Adrenal gland (tissue), 12 donors: Measurements from ENCODE around the gene PPFIA2. TPM values are rescaled to one million over a fixed set of nuclear protein-coding genes. Genes with fewer than 3 reads are reported as not detected.

Source experiments
- DNase-seq, 7 donors: peaks; one replicate each; pipeline ENCODE4 v3.0.0-alpha.2; 2019 to 2020
- H3K27ac ChIP-seq, 5 donors: fragments of 200-600 bp; sonication (generic) in 4 of 5; 1 replicate in 3 of 5; 2 replicates in 2 of 5; pipeline versions ENCODE4 v1.5.1 to v1.8.0; 2016 to 2020; ENCODE audit warnings: mild to moderate bottlenecking in 1 of 5
- H3K27me3 ChIP-seq: fragments of 200-600 bp; 2 replicates; pipeline ENCODE4 v1.8.0; 2021
- H3K36me3 ChIP-seq, 2 donors: fragments of 200-600 bp; replicated peaks in 1 of 2; 1 replicate in 1 of 2; 2 replicates in 1 of 2; pipeline versions ENCODE4 v1.5.1 to v1.8.0; 2018 to 2022
- H3K4me1 ChIP-seq, 2 donors: fragments of 200-600 bp; replicated peaks in 1 of 2; 1 replicate in 1 of 2; 2 replicates in 1 of 2; pipeline versions ENCODE4 v1.5.1 to v1.8.0; 2018 to 2021
- H3K4me3 ChIP-seq, 4 donors: fragments of 200-600 bp; sonication (generic) in 3 of 4; one replicate each; pipeline ENCODE4 v1.5.1; 2016 to 2018
- H3K9me3 ChIP-seq, 3 donors: fragments of 200-600 bp; sonication (generic) in 1 of 3; replicated peaks in 1 of 3; 1 replicate in 2 of 3; 2 replicates in 1 of 3; pipeline versions ENCODE4 v1.5.1 to v1.8.0; 2016 to 2021
- POLR2A ChIP-seq, 2 donors: fragments of 450-650 bp; IDR thresholded peaks; one replicate each; pipeline ENCODE4 v1.6.1; 2017; ENCODE audit warnings: antibody characterized with exemption in 2 of 2, mild to moderate bottlenecking in 2 of 2, moderate library complexity in 1 of 2
- WGBS, 4 donors: extraction: QIAGEN DNeasy Blood & Tissue Kit in 2 of 4; methylation state at CpG; one replicate each; pipeline versions ENCODE4 v1.1.5 to v1.1.7; 2013 to 2017; 5-methylcytosine and 5-hydroxymethylcytosine counted together
- intact Hi-C, 2 donors: fragments of 100-400 bp; cut with DNase I; formaldehyde crosslinking; loops; one replicate each; pipeline versions ENCODE4 v1.14.1 to v1.15.0; 2022 to 2023
- polyA plus RNA-seq, 3 donors: library from polyadenylated mRNA; stranded (reverse); fragments of 200-250 nt in 2 of 3; fragments of 350-450 nt in 1 of 3; fragmentation: Illumina TruSeq in 1 of 3; extraction: RNeasy Lipid Tissue Mini Kit (QIAGEN cat#74804) in 1 of 3; gene quantifications; one replicate each; pipeline ENCODE4 v1.2.3, GENCODE V29; 2013 to 2014
- total RNA-seq, 9 donors: library from RNA; depleted of rRNA in 4 of 9; stranded (reverse); fragments of >200 nt in 4 of 9; fragments of 120-200 nt in 1 of 9; fragmentation: NEBNext Ultra II Directional in 1 of 9; extraction: Animal tissue kit (Norgen Biotek cat#: 25700) in 1 of 9; gene quantifications; one replicate each; pipeline versions ENCODE4 v1.1.0 to v1.2.4, GENCODE V29; 2013 to 2023
- TF ChIP-seq, protein P1 (sequence below), 6 experiments: fragments of 450-650 bp in 4 of 6; fragments of 200-600 bp in 2 of 6; sonication (generic) in 1 of 6; IDR thresholded peaks; 1 replicate in 5 of 6; 2 replicates in 1 of 6; pipeline versions ENCODE4 v1.5.1 to v1.8.0; 2016 to 2021; ENCODE audit warnings: antibody characterized with exemption in 6 of 6, mild to moderate bottlenecking in 2 of 6, moderate library complexity in 1 of 6
- donor health status: healthy with polysubstance abuse.
- donor health status: Bipolar disorder and iron deficiency.
- donor health status: DM: yes; HTN: yes; CAD: no.
- donor health status: DM: no; HTN: no; CAD: no.
- donor health status: DM: no; HTN: no; CAD: no.
- donor health status: DM: yes; HTN: yes; CAD: no.

The PPFIA2 gene
- total and polyA plus RNA-seq, 12 donors, result 0.35 to 16.4 (median 2.4) TPM

- peaks cover 24 to 52% of the 10 kb centered on the region in 2 donors for H3K4me1 ChIP-seq
- H3K27ac ChIP-seq, result peak overlapping the region in 4 of 5 donors; percentile 46 to 81 (median 56)
- no peaks in the 10 kb centered on the region for H3K36me3 ChIP-seq
- intact Hi-C loops, result no loop called here
- TF ChIP-seq, protein P1, sequence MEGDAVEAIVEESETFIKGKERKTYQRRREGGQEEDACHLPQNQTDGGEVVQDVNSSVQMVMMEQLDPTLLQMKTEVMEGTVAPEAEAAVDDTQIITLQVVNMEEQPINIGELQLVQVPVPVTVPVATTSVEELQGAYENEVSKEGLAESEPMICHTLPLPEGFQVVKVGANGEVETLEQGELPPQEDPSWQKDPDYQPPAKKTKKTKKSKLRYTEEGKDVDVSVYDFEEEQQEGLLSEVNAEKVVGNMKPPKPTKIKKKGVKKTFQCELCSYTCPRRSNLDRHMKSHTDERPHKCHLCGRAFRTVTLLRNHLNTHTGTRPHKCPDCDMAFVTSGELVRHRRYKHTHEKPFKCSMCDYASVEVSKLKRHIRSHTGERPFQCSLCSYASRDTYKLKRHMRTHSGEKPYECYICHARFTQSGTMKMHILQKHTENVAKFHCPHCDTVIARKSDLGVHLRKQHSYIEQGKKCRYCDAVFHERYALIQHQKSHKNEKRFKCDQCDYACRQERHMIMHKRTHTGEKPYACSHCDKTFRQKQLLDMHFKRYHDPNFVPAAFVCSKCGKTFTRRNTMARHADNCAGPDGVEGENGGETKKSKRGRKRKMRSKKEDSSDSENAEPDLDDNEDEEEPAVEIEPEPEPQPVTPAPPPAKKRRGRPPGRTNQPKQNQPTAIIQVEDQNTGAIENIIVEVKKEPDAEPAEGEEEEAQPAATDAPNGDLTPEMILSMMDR (IDR thresholded peaks at IDR 0.05), result no peak
- TF ChIP-seq POLR2A (IDR thresholded peaks at IDR 0.05), result no peak
- H3K27me3 ChIP-seq, result no peaks in the 10 kb centered on the region
- 67 to 73% (median 69%) methylated on average over 9 of the region's 9 CpGs for WGBS, 4 donors
- peak in 2 of 7 donors; percentile 14 to 53 for DNase-seq
- H3K4me3 ChIP-seq, result no peak overlapping the region
- H3K9me3 ChIP-seq, result no peaks in the 10 kb centered on the region
Measured at GRCh38 chr12:81208187-81208911, 550.8 kb downstream of the PPFIA2 start.
